ENCODE results near the gene RBM20. TPM values are rescaled to one million over a fixed set of nuclear protein-coding genes. Genes with fewer than 3 reads are reported as not detected.

RBM20 gene
- total RNA-seq, 2 experiments from 2014 or later, result 0.06 to 0.17 TPM

GRCh38 chr10:110788620-110789385 is 144.7 kb downstream of the RBM20 start:
- no peaks in the 10 kb centered on the region for H3K36me3 Mint-ChIP-seq
- peaks cover 1% of the 10 kb centered on the region for H3K9me3 Mint-ChIP-seq
- DNase-seq (no peak), ATAC-seq (ENCODE audit: low read depth) (no peak)
- POLR2A ChIA-PET, result no interaction called here
- peaks cover 13% of the 10 kb centered on the region for H3K4me1 Mint-ChIP-seq
- H3K27ac Mint-ChIP-seq, result no peak overlapping the region
- no peak overlapping the region for H3K4me3 Mint-ChIP-seq
- no peaks in the 10 kb centered on the region for H3K27me3 Mint-ChIP-seq

DNA sequence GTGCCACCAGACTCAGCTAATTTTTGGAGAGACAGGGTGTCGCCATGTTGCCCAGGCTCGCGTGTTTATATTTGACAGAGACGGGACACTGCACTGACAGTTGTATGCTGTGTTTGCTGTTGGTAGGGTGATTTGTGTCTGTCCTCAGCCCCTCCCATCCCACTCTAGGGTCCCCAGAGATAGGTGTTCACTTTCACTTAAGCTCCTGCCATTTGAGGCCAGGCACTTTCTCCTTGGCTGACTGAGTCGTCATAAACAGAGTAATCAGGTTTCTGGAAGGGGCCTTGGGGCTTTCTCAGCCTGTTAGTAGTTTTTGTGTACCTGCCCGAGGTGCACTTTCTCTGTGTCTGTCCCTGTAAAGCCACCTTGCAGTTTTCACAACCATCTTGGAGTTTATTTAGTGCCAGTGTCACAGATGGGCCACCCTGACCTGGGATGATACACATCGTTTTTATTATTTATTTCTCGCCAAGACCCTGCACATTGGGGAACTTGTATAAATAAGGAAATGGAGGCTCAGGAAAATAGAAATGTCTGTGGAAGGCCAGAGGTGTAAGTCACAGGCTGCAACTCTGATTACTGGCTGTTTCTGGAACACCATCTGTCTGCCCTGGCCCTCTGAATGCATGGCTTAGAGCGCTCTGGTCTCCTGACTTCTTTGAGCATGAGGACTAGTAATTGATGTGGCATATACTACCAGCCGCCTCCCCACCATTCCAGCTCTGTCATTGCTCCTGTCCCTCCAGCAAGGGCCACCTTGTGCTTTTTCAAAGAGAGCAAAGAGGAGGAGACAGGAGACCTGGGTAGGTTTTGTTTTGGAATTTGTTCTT is 145.7 kb downstream of the RBM20 start:
- Mint-ChIP-seq H3K27me3 (no peaks in the 10 kb centered on the region), H3K4me1 (peaks cover 8% of the 10 kb centered on the region), H3K36me3 (no peaks in the 10 kb centered on the region), H3K9me3 (no peaks in the 10 kb centered on the region), H3K27ac (no peak overlapping the region), H3K4me3 (no peak overlapping the region)
- ATAC-seq (ENCODE audit: low read depth) (no peak), DNase-seq (no peak)
- POLR2A ChIA-PET, result no interaction called here

GRCh38 chr10:110790913-110791506 is 146.9 kb downstream of the RBM20 start:
- no peak for DNase-seq
- no peak for ATAC-seq (ENCODE audit: low read depth)
- POLR2A ChIA-PET, result interaction anchor here (0.6 to 1.0 kb wide), 2 partner anchors 11 to 12 kb away, joined by 3 to 4 read pairs; no protein-coding TSS in a partner anchor
- Mint-ChIP-seq H3K4me3 (no peak overlapping the region), H3K27me3 (no peaks in the 10 kb centered on the region), H3K27ac (no peak overlapping the region), H3K36me3 (no peaks in the 10 kb centered on the region), H3K9me3 (no peaks in the 10 kb centered on the region), H3K4me1 (peaks cover 5% of the 10 kb centered on the region)

DNA sequence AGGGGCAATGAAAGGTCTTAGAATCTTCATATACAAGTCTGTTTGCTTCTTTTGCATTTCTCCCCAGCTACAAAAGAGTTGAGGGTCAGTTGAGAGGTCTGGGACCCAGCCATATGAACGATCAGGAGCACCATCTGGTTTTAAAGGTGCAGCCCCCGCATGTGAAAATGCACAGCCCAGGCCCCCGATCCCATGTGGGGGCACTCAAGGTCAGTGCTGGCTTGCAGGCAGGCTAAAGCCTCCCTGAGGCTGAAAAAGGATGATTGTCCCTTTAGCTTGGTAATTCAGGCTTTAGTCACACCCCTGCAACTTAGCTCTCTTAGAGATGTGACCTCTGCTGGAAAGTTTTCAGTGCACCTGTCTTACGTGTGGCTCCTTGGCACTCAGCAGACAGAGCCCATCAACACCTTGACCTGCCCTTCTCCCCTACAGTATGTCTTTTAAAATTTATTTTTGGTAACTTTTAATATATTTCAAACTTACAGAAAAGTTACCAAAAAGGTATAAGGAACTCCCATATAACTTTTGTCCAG is 147.5 kb downstream of the RBM20 start:
- ATAC-seq (ENCODE audit: low read depth) (no peak), DNase-seq (no peak)
- no peaks in the 10 kb centered on the region for H3K36me3 Mint-ChIP-seq
- POLR2A ChIA-PET, result interaction anchor here (1.0 kb wide), 1 partner anchor 12 kb away, joined by 3 read pairs; no protein-coding TSS in a partner anchor
- no peaks in the 10 kb centered on the region for H3K27me3 Mint-ChIP-seq
- peaks cover 2% of the 10 kb centered on the region for H3K4me1 Mint-ChIP-seq
- no peaks in the 10 kb centered on the region for H3K9me3 Mint-ChIP-seq
- no peak overlapping the region for H3K27ac Mint-ChIP-seq
- H3K4me3 Mint-ChIP-seq, result no peak overlapping the region

- H3K4me3 Mint-ChIP-seq, result no peak overlapping the region
- ATAC-seq (ENCODE audit: low read depth), result no peak
- H3K9me3 Mint-ChIP-seq, result no peaks in the 10 kb centered on the region
- POLR2A ChIA-PET, result no interaction called here
- H3K27ac Mint-ChIP-seq, result no peak overlapping the region
- DNase-seq, result no peak
- no peaks in the 10 kb centered on the region for H3K27me3 Mint-ChIP-seq
- H3K4me1 Mint-ChIP-seq, result peaks cover 2% of the 10 kb centered on the region
- H3K36me3 Mint-ChIP-seq, result no peaks in the 10 kb centered on the region
These were observed 148.5 kb downstream of the RBM20 start for GRCh38 chr10:110792476-110793125.

- ATAC-seq (ENCODE audit: low read depth) (no peak), DNase-seq (no peak)
- POLR2A ChIA-PET, result no interaction called here
- Mint-ChIP-seq H3K9me3 (no peaks in the 10 kb centered on the region), H3K4me1 (peaks cover 2% of the 10 kb centered on the region), H3K4me3 (no peak overlapping the region), H3K36me3 (no peaks in the 10 kb centered on the region), H3K27ac (no peak overlapping the region), H3K27me3 (no peaks in the 10 kb centered on the region)
These were observed 149.1 kb downstream of the RBM20 start for GRCh38 chr10:110793128-110793812.

GRCh38 chr10:110793886-110794285 is 149.8 kb downstream of the RBM20 start:
- H3K27ac Mint-ChIP-seq, result no peak overlapping the region
- H3K9me3 Mint-ChIP-seq, result no peaks in the 10 kb centered on the region
- DNase-seq (no peak), ATAC-seq (ENCODE audit: low read depth) (no peak)
- no peak overlapping the region for H3K4me3 Mint-ChIP-seq
- H3K27me3 Mint-ChIP-seq, result no peaks in the 10 kb centered on the region
- H3K36me3 Mint-ChIP-seq, result no peaks in the 10 kb centered on the region
- POLR2A ChIA-PET, result no interaction called here
- peaks cover 2% of the 10 kb centered on the region for H3K4me1 Mint-ChIP-seq

- no peaks in the 10 kb centered on the region for H3K36me3 Mint-ChIP-seq
- POLR2A ChIA-PET, result no interaction called here
These were observed 150.7 kb downstream of the RBM20 start for GRCh38 chr10:110794808-110795207.

GRCh38 chr10:110797416-110797815 is 153.3 kb downstream of the RBM20 start:
- peaks cover 8% of the 10 kb centered on the region for H3K4me1 Mint-ChIP-seq
- H3K27me3 Mint-ChIP-seq, result no peaks in the 10 kb centered on the region
- ATAC-seq (ENCODE audit: low read depth) (no peak), DNase-seq (no peak)
- no peak overlapping the region for H3K27ac Mint-ChIP-seq
- no peak overlapping the region for H3K4me3 Mint-ChIP-seq
- peaks cover 2% of the 10 kb centered on the region for H3K9me3 Mint-ChIP-seq
- H3K36me3 Mint-ChIP-seq, result peaks cover 2% of the 10 kb centered on the region
- POLR2A ChIA-PET, result no interaction called here

More at GRCh38 chr10:110794808-110795207, 150.7 kb downstream of the RBM20 start:
- Mint-ChIP-seq H3K4me3 (no peak overlapping the region), H3K4me1 (peaks cover 2% of the 10 kb centered on the region), H3K9me3 (no peaks in the 10 kb centered on the region), H3K27ac (no peak overlapping the region), H3K27me3 (no peaks in the 10 kb centered on the region)
- DNase-seq (no peak), ATAC-seq (ENCODE audit: low read depth) (no peak)

DNA sequence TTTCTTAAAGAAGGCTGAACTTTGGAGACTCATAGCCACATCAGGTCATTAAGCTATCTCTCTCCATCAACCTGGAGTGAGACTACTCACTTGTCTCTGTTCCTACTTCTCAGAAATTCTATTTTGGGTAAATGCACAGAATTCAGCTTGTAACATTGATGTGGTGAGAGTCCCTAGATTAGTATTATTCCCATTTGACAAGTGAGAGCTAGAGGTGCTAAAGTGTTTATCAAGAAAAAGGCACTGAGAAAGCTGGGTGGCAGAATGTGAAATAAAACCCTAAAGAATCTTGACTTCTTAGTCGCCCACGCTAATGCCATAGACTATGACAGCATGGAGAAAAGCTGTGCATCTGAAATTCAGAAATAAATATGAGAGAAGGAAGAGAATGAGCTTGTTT is 154.2 kb downstream of the RBM20 start:
- H3K27ac Mint-ChIP-seq, result no peak overlapping the region
- POLR2A ChIA-PET, result interaction anchor here (0.6 kb wide), 1 partner anchor 73 kb away, joined by 3 read pairs; the partner anchor contains the start of gene PDCD4
- peaks cover 17% of the 10 kb centered on the region for H3K4me1 Mint-ChIP-seq
- ATAC-seq (ENCODE audit: low read depth) (no peak), DNase-seq (no peak)
- peaks cover 2% of the 10 kb centered on the region for H3K9me3 Mint-ChIP-seq
- H3K36me3 Mint-ChIP-seq, result peaks cover 2% of the 10 kb centered on the region
- H3K27me3 Mint-ChIP-seq, result no peaks in the 10 kb centered on the region
- no peak overlapping the region for H3K4me3 Mint-ChIP-seq

DNA sequence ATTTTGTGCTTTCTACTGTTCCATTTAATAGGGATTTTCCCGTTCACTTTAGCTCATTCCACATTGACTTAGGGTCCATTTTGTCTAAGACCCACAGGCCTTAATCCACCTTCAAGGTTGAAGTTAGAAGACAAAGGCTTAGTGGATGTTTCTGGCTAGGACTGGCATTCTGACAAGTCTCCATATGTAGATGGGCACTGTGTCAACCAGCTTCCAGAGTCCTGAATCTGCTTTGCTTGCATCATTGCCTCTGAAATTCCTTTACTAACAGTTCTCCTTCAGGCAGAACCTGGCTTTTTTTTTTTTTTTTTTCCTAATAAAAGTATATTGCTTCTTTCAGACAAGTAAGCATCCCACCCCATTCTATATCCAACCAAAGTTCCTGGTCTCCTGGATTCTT is 158.0 kb downstream of the RBM20 start:
- ATAC-seq (ENCODE audit: low read depth) (no peak), DNase-seq (no peak)
- peaks cover 32% of the 10 kb centered on the region for H3K4me1 Mint-ChIP-seq
- peak overlapping the region; percentile 86 for H3K27ac Mint-ChIP-seq
- H3K36me3 Mint-ChIP-seq, result peaks cover 4% of the 10 kb centered on the region
- H3K27me3 Mint-ChIP-seq, result no peaks in the 10 kb centered on the region
- H3K4me3 Mint-ChIP-seq, result peak overlapping the region; percentile 67
- POLR2A ChIA-PET, result interaction anchor here (0.7 to 2.6 kb wide), 9 partner anchors 19 to 131 kb away, joined by 3 to 19 read pairs (median 6); partner anchors contain the start of genes BBIP1, PDCD4 and SHOC2
- peaks cover 2% of the 10 kb centered on the region for H3K9me3 Mint-ChIP-seq

- ATAC-seq (ENCODE audit: low read depth) (peak; percentile 83), DNase-seq (peak; percentile 49)
- Mint-ChIP-seq H3K4me3 (peak overlapping the region; percentile 67), H3K36me3 (peaks cover 4% of the 10 kb centered on the region), H3K9me3 (peaks cover 2% of the 10 kb centered on the region), H3K4me1 (peaks cover 32% of the 10 kb centered on the region), H3K27me3 (no peaks in the 10 kb centered on the region), H3K27ac (peak overlapping the region; percentile 86)
- POLR2A ChIA-PET, result interaction anchor here (0.5 to 2.6 kb wide), 15 partner anchors 11 to 117 kb away, joined by 3 to 19 read pairs (median 5); partner anchors contain the start of genes BBIP1, PDCD4 and SHOC2
These were observed 158.6 kb downstream of the RBM20 start for GRCh38 chr10:110802551-110803238.
